IMR-90 (cell line): Measurements from ENCODE around the gene LCP1. TPM values are rescaled to one million over a fixed set of nuclear protein-coding genes. Genes with fewer than 3 reads are reported as not detected.

Source experiments
- ATAC-seq: fragments of 200-7000 bp; cut with Tn5 transposase; 2 replicates; pipeline ENCODE4 v1.9.1; 2020; ENCODE audit warnings: low read depth, mild to moderate bottlenecking, moderate library complexity
- BruUV-seq: library from RNA; stranded (reverse); fragments of 400-500 nt; replicated peaks from 2 replicates; lab custom pipeline; 2021; lab: Mats Ljungman, UMichigan
- CTCF ChIA-PET: fragments of 300-600 bp; formaldehyde crosslinking; extraction: SDS; loops from one replicate; lab custom pipeline; 2021; ENCODE audit warnings: antibody characterized with exemption; lab: Yijun Ruan, JAX
- POLR2A ChIA-PET: fragments of 300-600 bp; sonication (Branson Sonifier 250); formaldehyde crosslinking; loops from one replicate; lab custom pipeline; 2022; ENCODE audit warnings: antibody characterized with exemption; ENCODE audit not compliant: unreplicated experiment; lab: Charles Lee
- DNase-seq: peaks from one replicate; pipeline ENCODE4 v3.0.0; 2013
- H2AFZ ChIP-seq: replicated peaks from 2 replicates; pipeline ENCODE3; 2013; ENCODE audit warnings: low read length, mild to moderate bottlenecking; ENCODE audit not compliant: poor library complexity
- H2AK5ac ChIP-seq: 2 replicates; pipeline ENCODE4 v1.6.1; 2013; ENCODE audit warnings: low read depth, low read length, inconsistent platforms
- H2AK9ac ChIP-seq: replicated peaks from 2 replicates; pipeline ENCODE3; 2013; ENCODE audit warnings: mild to moderate bottlenecking, low read depth, low read length, moderate library complexity; ENCODE audit not compliant: poor library complexity
- H2BK120ac ChIP-seq: 2 replicates; pipeline ENCODE4 v1.6.1; 2013; ENCODE audit warnings: low read depth, low read length, inconsistent platforms
- H2BK15ac ChIP-seq: 3 replicates; pipeline ENCODE4 v1.6.1; 2013; ENCODE audit warnings: low read depth, low read length, inconsistent platforms
- H2BK20ac ChIP-seq: 2 replicates; pipeline ENCODE4 v1.6.1; 2013; ENCODE audit warnings: low read depth, mild to moderate bottlenecking, inconsistent platforms, low read length, moderate library complexity
- H2BK5ac ChIP-seq: 2 replicates; pipeline ENCODE4 v1.6.1; 2013; ENCODE audit warnings: mild to moderate bottlenecking, low read depth, low read length, inconsistent platforms; ENCODE audit not compliant: poor library complexity, severe bottlenecking
- H3K14ac ChIP-seq: replicated peaks from 2 replicates; pipeline ENCODE4 v1.6.1; 2013; ENCODE audit warnings: low read depth, low read length, inconsistent platforms
- H3K18ac ChIP-seq: 2 replicates; pipeline ENCODE4 v1.6.1; 2013; ENCODE audit warnings: low read depth, low read length, control low read depth
- H3K23ac ChIP-seq: 2 replicates; pipeline ENCODE4 v1.6.1; 2013; ENCODE audit warnings: low read depth, low read length, inconsistent platforms
- H3K27ac ChIP-seq: 2 replicates; pipeline ENCODE4 v1.5.1; 2013; ENCODE audit warnings: mild to moderate bottlenecking, control low read depth, low read length; ENCODE audit not compliant: insufficient read depth
- H3K27me3 ChIP-seq: 2 replicates; pipeline ENCODE4 v1.6.1; 2013; ENCODE audit warnings: low read length; ENCODE audit not compliant: control insufficient read depth, insufficient read depth
- H3K36me3 ChIP-seq: 2 replicates; pipeline ENCODE4 v1.6.1; 2013; ENCODE audit warnings: low read length, mixed read lengths; ENCODE audit not compliant: control insufficient read depth, insufficient read depth
- H3K4ac ChIP-seq: 2 replicates; pipeline ENCODE4 v1.6.1; 2013; ENCODE audit warnings: low read depth, low read length, inconsistent platforms
- H3K4me1 ChIP-seq: 2 replicates; pipeline ENCODE4 v1.6.1; 2013; ENCODE audit warnings: low read length, mixed read lengths; ENCODE audit not compliant: control insufficient read depth, insufficient read depth
- H3K4me2 ChIP-seq: 2 replicates; pipeline ENCODE4 v1.6.1; 2013; ENCODE audit warnings: low read depth, mild to moderate bottlenecking, control low read depth, low read length, moderate library complexity
- H3K4me3 ChIP-seq: 2 replicates; pipeline ENCODE4 v1.5.1; 2013; ENCODE audit warnings: low read depth, mild to moderate bottlenecking, control low read depth, low read length, moderate library complexity; ENCODE audit not compliant: insufficient read depth
- H3K56ac ChIP-seq: 2 replicates; pipeline ENCODE4 v1.6.1; 2013; ENCODE audit warnings: low read length, inconsistent platforms; ENCODE audit not compliant: insufficient read depth; ENCODE audit errors: extremely low read depth
- H3K79me1 ChIP-seq, 2 experiments: 2 replicates each; pipeline ENCODE4 v1.6.1; 2013; ENCODE audit warnings: low read length in 2 of 2, inconsistent platforms in 1 of 2, low read depth in 1 of 2
- H3K9ac ChIP-seq: 2 replicates; pipeline ENCODE4 v1.6.1; 2013; ENCODE audit warnings: low read depth, low read length, control low read depth
- H3K9me1 ChIP-seq: 2 replicates; pipeline ENCODE4 v1.6.1; 2013; ENCODE audit warnings: low read length, inconsistent platforms; ENCODE audit not compliant: insufficient read depth
- H3K9me3 ChIP-seq: 2 replicates; pipeline ENCODE4 v1.6.1; 2013; ENCODE audit warnings: low read length; ENCODE audit not compliant: control insufficient read depth, insufficient read depth
- H4K20me1 ChIP-seq: 2 replicates; pipeline ENCODE4 v1.6.1; 2013; ENCODE audit warnings: low read length, inconsistent platforms; ENCODE audit not compliant: insufficient read depth
- H4K5ac ChIP-seq: 2 replicates; pipeline ENCODE4 v1.6.1; 2013; ENCODE audit warnings: mild to moderate bottlenecking, low read depth, low read length, control low read depth
- H4K8ac ChIP-seq, 2 experiments: 2 replicates each; pipeline ENCODE4 v1.6.1; 2013; ENCODE audit warnings: low read depth in 2 of 2, low read length in 2 of 2, control low read depth in 1 of 2, inconsistent platforms in 1 of 2
- H4K91ac ChIP-seq: 2 replicates; pipeline ENCODE4 v1.6.1; 2013; ENCODE audit warnings: low read depth, low read length, inconsistent platforms; ENCODE audit not compliant: insufficient read depth
- ELK1 ChIP-seq: fragments of 150-350 bp; IDR thresholded peaks from 2 replicates; pipeline ENCODE4 v1.6.1; 2016; ENCODE audit warnings: low read depth, mild to moderate bottlenecking, low read length, moderate library complexity, borderline replicate concordance
- MXI1 ChIP-seq: IDR thresholded peaks from 2 replicates; pipeline ENCODE4 v1.6.1; 2012; ENCODE audit warnings: low read depth, mild to moderate bottlenecking, low read length, moderate library complexity, borderline replicate concordance
- NFE2L2 ChIP-seq: fragments of 150-350 bp; IDR thresholded peaks from 2 replicates; pipeline ENCODE4 v1.6.1; 2016; ENCODE audit warnings: low read depth, mild to moderate bottlenecking, low read length
- WGBS, 2 experiments: methylation state at CpG; one replicate each; pipeline versions ENCODE4 v1.1.5 to v1.1.7; 2013; ENCODE audit warnings: missing lambda C conversion rate in 2 of 2; ENCODE audit not compliant: insufficient read length in 1 of 2; ENCODE audit errors: extremely low coverage in 2 of 2; 5-methylcytosine and 5-hydroxymethylcytosine counted together
- dilution Hi-C: fragments of 300-500 bp; cut with HindIII; formaldehyde crosslinking; loops from one replicate; pipeline ENCODE4 v1.14.3; 2018; ENCODE audit warnings: low sequenced_read_pairs; ENCODE audit not compliant: unreplicated experiment
- in situ Hi-C: fragments of 300-500 bp; cut with MboI; formaldehyde crosslinking; loops from 3 replicates; pipeline ENCODE4 v1.14.3; 2019; ENCODE audit warnings: low sequenced_read_pairs, inconsistent platforms, mixed read lengths
- intact Hi-C: fragments of 100-400 bp; cut with micrococcal nuclease; formaldehyde crosslinking; loops from 2 replicates; pipeline ENCODE4 v1.10.0; 2022
- polyA plus RNA-seq, 3 experiments: library from polyadenylated mRNA; depleted of rRNA; stranded (reverse); fragments of >200 nt; gene quantifications; 2 replicates each; pipeline ENCODE4 v1.2.3, GENCODE V29; 2012; ENCODE audit warnings: low replicate concordance in 1 of 3
- total RNA-seq: library from RNA; depleted of rRNA; stranded (reverse); fragments of >200 nt; gene quantifications from 2 replicates; pipeline ENCODE4 v1.2.3, GENCODE V29; 2012

The LCP1 gene
- total and polyA plus RNA-seq, 2 of the 4 experiments (the other 2 are of a cell fraction) = not detected

GRCh38 chr13:46183018-46183946 lies 1.3 kb upstream of the LCP1 start:
- no peak for TF ChIP-seq ELK1
- TF ChIP-seq NFE2L2 = no peak
- no peak for TF ChIP-seq MXI1
- H3K4me2 ChIP-seq = no peak overlapping the region
- H2BK15ac ChIP-seq = no peak overlapping the region
- H3K4me3 ChIP-seq = no peak overlapping the region
- H3K56ac ChIP-seq = no peak overlapping the region
- H2AK5ac ChIP-seq = no peak overlapping the region
- no peaks in the 10 kb centered on the region for H3K9me1 ChIP-seq
- no peak overlapping the region for H2AFZ ChIP-seq
- DNase-seq (no peak), ATAC-seq (no peak)
- H4K8ac ChIP-seq = no peak overlapping the region
- no peak overlapping the region for H2BK20ac ChIP-seq
- no peak overlapping the region for H2BK120ac ChIP-seq
- dilution Hi-C loops (no loop called here), intact Hi-C loops (no loop called here), in situ Hi-C loops (no loop called here)
- WGBS, 2 experiments = 40% methylated on average over 1 of the region's 15 CpGs; no CpG with 5 or more reads in 1 of the 2 experiments
- no peak overlapping the region for H3K9ac ChIP-seq
- H4K20me1 ChIP-seq = no peaks in the 10 kb centered on the region
- H3K18ac ChIP-seq = no peak overlapping the region
- no TSS peak for BruUV-seq
- no peak overlapping the region for H3K27ac ChIP-seq
- CTCF ChIA-PET = no interaction called here
- H3K9me3 ChIP-seq = no peaks in the 10 kb centered on the region
- H3K4ac ChIP-seq = no peak overlapping the region
- no peak overlapping the region for H4K91ac ChIP-seq
- no peak overlapping the region for H4K5ac ChIP-seq
- no peak overlapping the region for H2BK5ac ChIP-seq
- no peak overlapping the region for H2AK9ac ChIP-seq
- no peaks in the 10 kb centered on the region for H3K79me1 ChIP-seq
- POLR2A ChIA-PET = no interaction called here
- H3K4me1 ChIP-seq = no peaks in the 10 kb centered on the region
- no peaks in the 10 kb centered on the region for H3K36me3 ChIP-seq
- H3K14ac ChIP-seq = no peak overlapping the region
- H3K27me3 ChIP-seq = peaks cover 2% of the 10 kb centered on the region; the same call in 1 of the 2 replicates
- H3K23ac ChIP-seq = no peak overlapping the region
